Esophagus (tissue), 2 donors: ENCODE results near the gene STAP2. TPM values are rescaled to one million over a fixed set of nuclear protein-coding genes. Genes with fewer than 3 reads are reported as not detected.
"Not testable (repeated sequence)": the region's sequence is repeated elsewhere in the genome, so short reads cannot be mapped to it uniquely, and the experiment has no call there.

Source experiments
- H3K27ac ChIP-seq, 2 donors: one replicate each; pipeline ENCODE4 v1.5.1; 2013; ENCODE audit warnings: low read depth in 2 of 2, mild to moderate bottlenecking in 2 of 2, inconsistent platforms in 1 of 2, low read length in 1 of 2, moderate library complexity in 1 of 2
- H3K27me3 ChIP-seq, 2 donors: one replicate each; pipeline ENCODE4 v1.6.1; 2013; ENCODE audit warnings: low read length in 2 of 2, control low read depth in 1 of 2, mild to moderate bottlenecking in 1 of 2; ENCODE audit not compliant: insufficient read depth in 2 of 2, control insufficient read depth in 1 of 2
- H3K36me3 ChIP-seq, 2 donors: one replicate each; pipeline ENCODE4 v1.6.1; 2013; ENCODE audit warnings: low read length in 1 of 2; ENCODE audit not compliant: control insufficient read depth in 2 of 2, insufficient read depth in 2 of 2
- H3K4me1 ChIP-seq, 2 donors: one replicate each; pipeline ENCODE4 v1.6.1; 2013; ENCODE audit warnings: low read length in 1 of 2; ENCODE audit not compliant: control insufficient read depth in 2 of 2, insufficient read depth in 2 of 2
- H3K4me3 ChIP-seq, 2 donors: one replicate each; pipeline ENCODE4 v1.5.1; 2013; ENCODE audit warnings: low read length in 2 of 2, mild to moderate bottlenecking in 2 of 2, low read depth in 1 of 2, moderate library complexity in 1 of 2
- H3K9me3 ChIP-seq, 2 donors: one replicate each; pipeline ENCODE4 v1.6.1; 2013; ENCODE audit warnings: mild to moderate bottlenecking in 2 of 2, low read depth in 1 of 2, low read length in 1 of 2, moderate library complexity in 1 of 2; ENCODE audit not compliant: control insufficient read depth in 2 of 2, insufficient read depth in 1 of 2
- WGBS, 2 donors: extraction: QIAGEN DNeasy Blood & Tissue Kit; methylation state at CpG; one replicate each; pipeline ENCODE4 v1.1.7; 2013; 5-methylcytosine and 5-hydroxymethylcytosine counted together
- polyA plus RNA-seq, 2 donors: library from polyadenylated mRNA; stranded (reverse); fragments of 200-250 nt; gene quantifications; one replicate each; pipeline ENCODE4 v1.2.3, GENCODE V29; 2013
- donor health status: healthy with polysubstance abuse.
- donor health status: Bipolar disorder and iron deficiency.

Gene STAP2
- polyA plus RNA-seq, 2 donors = 99.2 to 126 TPM

DNA sequence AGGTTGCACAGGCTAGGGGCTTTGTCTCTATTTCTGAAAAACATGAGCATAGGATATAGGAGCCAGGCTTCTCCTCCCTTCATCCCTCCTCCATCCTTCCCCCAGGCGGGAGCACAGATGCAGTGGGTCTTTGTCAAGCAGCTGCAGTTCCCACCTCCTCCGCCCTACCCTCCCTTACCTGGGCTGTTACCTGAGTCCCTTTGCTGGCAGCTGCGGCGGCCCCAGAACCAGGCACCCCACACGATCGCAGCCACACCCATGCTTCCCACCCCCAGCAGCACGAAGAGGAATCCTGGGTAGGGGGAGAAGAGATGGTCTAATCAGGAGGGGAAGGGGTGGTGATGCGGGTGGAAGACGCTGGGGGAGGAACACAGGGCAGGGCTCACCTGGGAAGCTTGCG, 44.2 kb downstream of the STAP2 start:
- H3K27ac ChIP-seq = no peak overlapping the region
- no peaks in the 10 kb centered on the region for H3K4me1 ChIP-seq
- no peak overlapping the region for H3K4me3 ChIP-seq
- no peaks in the 10 kb centered on the region for H3K27me3 ChIP-seq
- H3K36me3 ChIP-seq = no peaks in the 10 kb centered on the region
- 36 to 53% methylated on average over 10 of the region's 10 CpGs for WGBS, 2 donors
- H3K9me3 ChIP-seq = no peaks in the 10 kb centered on the region

DNA sequence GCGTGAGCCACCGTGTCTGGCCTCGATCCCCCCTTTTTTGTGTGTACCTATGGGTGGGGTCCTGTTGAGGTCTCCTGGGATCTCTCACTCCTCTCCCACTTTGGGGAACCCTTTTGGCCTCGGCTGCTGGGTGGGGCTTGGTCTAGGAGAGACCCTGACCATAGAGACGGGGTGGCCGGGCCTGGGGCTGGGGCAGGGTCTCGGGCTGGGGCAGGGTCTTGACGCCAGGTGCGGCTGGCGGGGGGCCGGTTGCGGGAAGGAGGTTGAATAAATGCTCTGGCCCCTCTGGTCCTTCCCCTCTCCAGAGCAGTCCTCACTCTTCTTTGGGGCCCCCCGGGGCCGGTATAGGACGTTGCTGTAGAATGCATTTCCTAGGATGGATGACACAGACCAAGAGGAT, 46.1 kb downstream of the STAP2 start:
- no peaks in the 10 kb centered on the region for H3K27me3 ChIP-seq
- no peak overlapping the region for H3K4me3 ChIP-seq

DNA sequence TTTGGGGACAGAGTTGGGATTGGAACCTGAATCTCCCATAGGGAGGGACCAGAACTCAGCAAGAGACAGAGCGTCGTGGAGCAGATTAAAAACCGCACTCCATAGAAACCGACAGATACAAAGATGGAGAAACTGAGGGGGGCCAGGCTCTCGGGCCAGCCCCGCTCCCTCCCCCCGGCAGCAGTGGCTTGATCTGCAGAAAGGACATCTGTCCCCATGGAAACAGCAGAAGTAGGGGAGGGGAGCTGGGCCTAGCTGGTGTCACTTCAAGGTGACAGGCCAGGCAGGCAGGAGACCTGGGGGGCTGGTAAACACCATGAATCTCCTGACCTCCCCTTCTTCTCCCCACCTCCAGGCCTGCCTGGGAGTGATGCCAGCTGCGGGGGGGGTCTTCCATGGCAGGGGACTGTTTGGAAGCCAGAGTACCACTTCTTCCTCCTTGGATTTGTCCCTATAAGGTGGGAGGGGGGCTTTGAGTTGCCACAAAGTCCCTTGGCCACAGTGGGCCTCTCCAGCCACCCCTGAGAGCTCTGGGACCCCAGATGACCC, 47.4 kb downstream of the STAP2 start:
- no peaks in the 10 kb centered on the region for H3K4me1 ChIP-seq
- H3K9me3 ChIP-seq = peaks cover 0 to 4% of the 10 kb centered on the region in 2 donors
- H3K27me3 ChIP-seq = no peaks in the 10 kb centered on the region
- H3K4me3 ChIP-seq = no peak overlapping the region
- H3K27ac ChIP-seq = no peak overlapping the region
- H3K36me3 ChIP-seq = no peaks in the 10 kb centered on the region
- WGBS, 2 donors = 70 to 77% methylated on average over 8 of the region's 8 CpGs

More for the DNA sequence above, 46.1 kb downstream of the STAP2 start:
- Histone ChIP-seq H3K27ac (no peak overlapping the region), H3K4me1 (no peaks in the 10 kb centered on the region), H3K36me3 (no peaks in the 10 kb centered on the region), H3K9me3 (peaks cover 0 to 4% of the 10 kb centered on the region in 2 donors)
- WGBS, 2 donors = 81 to 87% methylated on average over 15 of the region's 15 CpGs

DNA sequence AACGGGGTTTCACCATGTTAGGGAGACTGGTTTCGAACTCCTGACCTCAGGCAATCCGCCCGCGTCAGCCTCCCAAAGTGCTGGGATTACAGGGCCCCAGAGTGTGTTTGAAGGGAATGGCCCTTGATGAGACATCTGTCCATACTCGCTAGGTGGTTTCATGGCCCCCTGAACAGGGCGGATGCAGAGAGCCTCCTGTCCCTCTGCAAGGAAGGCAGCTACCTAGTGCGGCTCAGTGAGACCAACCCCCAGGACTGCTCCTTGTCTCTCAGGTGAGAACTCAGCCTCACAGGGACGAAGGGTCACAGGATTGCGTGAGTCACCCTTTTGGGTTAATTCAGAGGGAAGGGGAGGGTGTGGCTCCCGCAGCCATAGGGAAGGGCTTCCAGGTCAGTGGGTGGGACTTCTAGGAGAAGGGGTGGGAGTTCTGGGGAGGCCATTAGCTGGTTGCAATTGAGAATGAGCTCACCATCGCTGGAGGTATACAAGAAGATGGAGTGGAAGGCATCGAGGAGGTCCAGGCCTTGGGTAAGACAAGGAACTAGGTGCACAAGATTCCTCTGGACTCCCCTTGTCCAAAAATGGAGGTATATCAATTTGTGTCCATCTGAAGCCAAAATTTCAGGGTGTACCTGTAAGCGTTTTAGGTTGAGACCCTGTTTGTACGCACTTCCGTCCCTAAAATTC, 50.4 kb downstream of the STAP2 start:
- Histone ChIP-seq H3K4me3 (no peak overlapping the region), H3K27me3 (no peaks in the 10 kb centered on the region), H3K27ac (no peak overlapping the region), H3K4me1 (no peaks in the 10 kb centered on the region), H3K36me3 (no peaks in the 10 kb centered on the region), H3K9me3 (peaks cover 0 to 4% of the 10 kb centered on the region in 2 donors)
- 77% methylated on average over 16 of the region's 16 CpGs for WGBS, 2 donors

DNA sequence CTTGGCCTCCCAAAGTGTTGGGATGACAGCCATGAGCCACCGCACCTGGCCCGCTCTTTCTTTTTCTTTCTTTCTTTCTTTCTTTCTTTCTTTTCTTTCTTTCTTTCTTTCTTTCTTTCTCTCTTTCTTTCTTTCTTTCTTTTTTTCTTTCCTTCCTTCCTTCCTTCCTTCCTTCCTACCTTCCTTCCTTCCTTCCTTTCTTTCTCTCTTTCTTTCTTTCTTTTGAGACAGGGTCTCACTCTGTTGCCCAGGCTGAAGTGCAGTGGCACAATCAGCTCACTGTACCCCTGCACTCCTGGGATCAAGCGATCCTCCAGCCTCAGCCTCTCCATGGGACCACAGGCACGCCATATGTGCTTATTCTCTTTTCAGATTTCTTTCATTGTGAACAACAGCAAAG, 52.5 kb downstream of the STAP2 start:
- not testable (repeated sequence) for H3K9me3 ChIP-seq, H3K4me3 ChIP-seq, H3K36me3 ChIP-seq, H3K4me1 ChIP-seq, H3K27me3 ChIP-seq, H3K27ac ChIP-seq
- WGBS, 2 donors = 85 to 89% methylated on average over 4 of the region's 4 CpGs

DNA sequence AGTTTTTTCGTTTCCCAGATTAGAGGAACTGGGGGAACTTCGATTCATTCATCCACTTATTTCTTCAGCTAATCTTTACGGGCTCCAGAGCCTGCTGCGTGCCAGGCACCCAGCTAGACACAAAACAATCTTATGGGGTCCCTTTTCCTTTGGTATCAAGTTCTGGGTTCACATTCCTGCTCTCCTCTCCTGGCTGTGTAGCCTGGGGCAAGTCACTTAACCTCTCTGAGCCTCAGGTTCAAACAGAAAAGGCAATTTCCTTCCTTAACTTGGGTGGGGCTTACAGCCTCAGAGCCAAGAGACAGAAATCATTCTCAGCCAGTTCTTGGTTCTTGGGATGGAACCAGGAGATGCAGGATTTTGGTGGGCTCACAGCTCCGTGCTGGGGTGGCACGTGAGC, 53.7 kb downstream of the STAP2 start:
- 60 to 66% methylated on average over 6 of the region's 6 CpGs for WGBS, 2 donors
- H3K9me3 ChIP-seq = peaks cover 0 to 4% of the 10 kb centered on the region in 2 donors
- H3K27ac ChIP-seq = no peak overlapping the region
- H3K4me3 ChIP-seq = no peak overlapping the region
- no peaks in the 10 kb centered on the region for H3K36me3 ChIP-seq
- H3K27me3 ChIP-seq = peaks cover 0 to 1% of the 10 kb centered on the region in 2 donors
- no peaks in the 10 kb centered on the region for H3K4me1 ChIP-seq

DNA sequence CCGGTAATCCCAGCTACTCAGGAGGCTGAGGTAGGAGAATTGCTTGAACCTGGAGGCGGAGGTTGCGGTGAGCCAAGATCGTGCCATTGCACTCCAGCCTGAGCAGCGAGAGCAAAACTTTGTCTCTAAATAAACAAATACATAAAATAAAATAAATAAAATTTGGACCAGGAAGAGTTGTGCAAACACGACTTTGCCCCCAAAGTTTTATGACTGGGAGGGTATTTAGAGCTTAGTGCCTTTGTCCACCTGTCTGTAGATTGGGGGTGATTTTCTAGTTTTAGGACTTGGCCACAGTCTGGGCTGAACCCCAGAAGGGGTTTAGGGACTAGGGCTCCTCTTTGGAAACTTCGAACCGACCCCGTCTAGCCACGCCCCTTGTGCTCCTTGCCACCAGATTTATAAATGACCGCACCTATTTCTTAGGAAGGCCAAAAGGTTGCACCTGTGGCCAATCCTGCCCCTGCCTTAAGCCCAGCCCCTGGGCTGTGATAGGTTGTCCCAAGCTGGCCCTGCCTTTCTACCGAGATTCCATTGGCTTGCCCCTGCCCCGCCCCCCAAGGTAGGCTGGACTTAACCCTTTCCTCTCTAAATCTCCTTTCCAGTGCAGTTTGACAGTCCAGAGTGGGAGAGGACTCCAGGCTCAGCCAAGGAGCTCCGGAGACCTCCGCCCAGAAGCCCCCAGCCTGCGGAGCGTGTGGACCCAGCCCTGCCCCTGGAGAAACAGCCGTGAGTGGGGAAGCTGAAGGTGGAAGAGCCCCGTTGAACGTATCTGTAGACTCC, 54.3 kb downstream of the STAP2 start:
- Histone ChIP-seq H3K4me3 (no peak overlapping the region), H3K27ac (no peak overlapping the region), H3K27me3 (peaks cover 0 to 7% of the 10 kb centered on the region in 2 donors), H3K9me3 (peaks cover 0 to 4% of the 10 kb centered on the region in 2 donors), H3K36me3 (no peaks in the 10 kb centered on the region), H3K4me1 (no peaks in the 10 kb centered on the region)
- 36 to 43% methylated on average over 20 of the region's 20 CpGs for WGBS, 2 donors

DNA sequence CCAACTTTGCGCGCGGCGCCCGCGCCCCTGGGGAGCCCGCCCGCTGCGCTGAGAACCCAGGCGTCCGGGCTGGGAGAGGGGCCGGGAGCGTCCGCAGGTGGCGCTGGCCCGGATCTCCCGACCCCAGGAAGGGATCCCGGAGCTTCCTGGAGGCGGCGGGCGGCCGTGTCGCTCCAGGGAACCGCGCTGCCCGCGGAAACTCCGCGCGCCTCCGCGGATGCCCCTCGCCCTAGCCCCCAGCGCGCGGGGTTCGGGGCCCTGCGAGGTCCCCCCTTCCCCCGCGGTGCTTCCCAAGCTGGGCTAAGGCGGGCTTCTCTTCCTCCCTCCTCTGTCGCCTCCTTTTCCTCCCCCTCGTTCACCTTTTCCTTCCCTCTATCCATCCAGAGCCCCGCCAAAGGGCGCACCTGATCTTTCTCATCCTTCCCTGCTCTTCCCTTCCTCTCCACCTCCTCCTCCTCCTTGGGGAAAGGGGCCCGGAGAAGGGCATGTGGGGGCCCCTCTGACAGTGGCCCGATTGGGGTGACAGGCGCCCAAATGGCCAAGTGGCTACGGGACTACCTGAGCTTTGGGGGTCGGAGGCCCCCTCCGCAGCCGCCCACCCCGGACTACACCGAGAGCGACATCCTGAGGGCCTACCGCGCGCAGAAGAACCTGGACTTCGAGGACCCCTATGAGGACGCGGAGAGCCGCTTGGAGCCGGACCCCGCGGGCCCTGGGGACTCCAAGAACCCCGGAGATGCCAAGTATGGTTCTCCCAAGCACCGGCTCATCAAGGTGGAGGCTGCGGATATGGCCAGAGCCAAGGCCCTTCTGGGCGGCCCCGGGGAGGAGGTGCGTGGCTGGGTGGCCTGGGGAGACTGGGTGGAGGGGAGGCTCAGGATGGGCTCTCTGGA, 58.9 kb downstream of the STAP2 start:
- no peaks in the 10 kb centered on the region for H3K36me3 ChIP-seq
- no peaks in the 10 kb centered on the region for H3K9me3 ChIP-seq
- peaks cover 0 to 5% of the 10 kb centered on the region in 2 donors for H3K4me1 ChIP-seq
- peaks cover 0 to 12% of the 10 kb centered on the region in 2 donors for H3K27me3 ChIP-seq
- H3K27ac ChIP-seq = no peak overlapping the region
- 3 to 5% methylated on average over 54 to 71 of the region's 71 CpGs for WGBS, 2 donors
- no peak overlapping the region for H3K4me3 ChIP-seq

DNA sequence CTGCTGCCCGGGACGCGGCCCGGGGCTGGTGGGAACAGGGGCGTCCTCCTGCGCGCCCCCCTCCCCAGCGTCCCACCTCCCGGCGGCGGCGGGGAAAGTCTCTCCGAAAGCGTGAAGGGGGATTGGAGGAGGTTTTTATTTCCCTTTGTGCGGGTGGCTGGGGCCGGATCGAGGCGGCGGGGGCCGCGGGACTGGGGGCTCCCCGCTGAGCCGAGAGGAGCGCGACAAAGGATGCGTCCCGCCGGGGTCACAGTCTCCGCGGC, 59.4 kb downstream of the STAP2 start:
- Histone ChIP-seq H3K4me1 (peaks cover 0 to 5% of the 10 kb centered on the region in 2 donors), H3K36me3 (no peaks in the 10 kb centered on the region), H3K27me3 (peaks cover 0 to 12% of the 10 kb centered on the region in 2 donors), H3K27ac (no peak overlapping the region), H3K4me3 (peak overlapping the region in 1 of 2 donors; percentile 2), H3K9me3 (no peaks in the 10 kb centered on the region)
- WGBS, 2 donors = 1% methylated on average over 21 to 30 of the region's 30 CpGs
